Measurements from ENCODE around the gene EMC6.

The EMC6 gene

DNA sequence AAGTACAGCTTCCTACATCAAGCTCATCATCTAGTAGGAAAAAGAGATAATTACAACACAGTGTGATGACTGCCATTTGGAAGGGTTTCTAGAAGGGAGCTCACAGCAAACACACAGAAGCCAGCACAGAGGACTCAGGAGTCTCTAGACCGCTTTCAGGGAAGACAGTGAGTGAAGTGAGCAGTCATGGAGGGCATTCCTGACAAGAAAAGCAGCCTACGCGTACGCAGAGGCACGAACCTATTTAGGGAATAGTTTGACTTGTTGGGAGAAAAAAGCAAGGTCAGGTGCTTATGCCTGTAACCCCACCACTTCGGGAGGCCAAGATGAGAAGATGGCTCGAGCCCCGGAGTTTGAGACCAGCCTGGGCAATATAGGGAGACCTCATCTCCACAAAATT, 46.7 kb downstream of the EMC6 start:
- DNase-seq = no peak

DNA sequence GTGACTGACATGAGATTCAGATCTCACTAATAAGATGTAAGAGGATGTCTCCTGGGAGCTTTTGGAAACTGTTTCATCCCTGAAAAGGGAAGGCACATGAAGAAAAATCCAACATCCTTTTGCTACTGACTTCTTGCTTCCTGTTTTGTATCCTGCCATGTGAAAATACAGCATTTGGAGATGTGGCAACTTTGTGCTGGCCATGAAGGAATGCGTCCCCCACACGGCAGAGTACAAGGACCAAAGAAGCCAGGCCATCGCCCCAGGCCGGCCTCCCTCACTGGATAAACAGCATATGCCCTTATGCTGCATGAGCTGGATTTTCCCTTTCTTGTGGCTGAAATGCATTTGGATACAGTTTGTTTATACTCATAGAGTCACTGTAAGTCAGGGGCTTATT, 49.6 kb downstream of the EMC6 start:
- DNase-seq = no peak

DNA sequence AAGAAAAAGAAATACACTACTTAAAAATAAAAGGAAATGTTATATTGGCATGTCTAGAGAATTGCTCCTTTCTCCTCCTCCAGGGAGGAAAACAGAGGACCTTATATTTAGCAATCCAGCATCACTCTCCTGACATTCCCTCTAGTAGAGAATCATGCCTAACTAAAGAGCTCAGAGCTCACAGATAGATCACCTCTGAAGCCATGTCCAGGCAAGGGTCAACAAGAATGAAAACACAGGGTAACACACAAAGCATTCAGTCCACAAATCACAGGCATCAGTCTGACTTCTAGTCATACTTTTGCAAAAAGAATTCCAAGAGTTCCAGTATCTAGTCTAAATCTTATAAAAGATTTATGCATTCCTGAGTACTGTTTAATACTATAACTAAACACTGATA, 50.7 kb downstream of the EMC6 start:
- no peak for DNase-seq

Measured in DMS79 treated with DMSO at 0.1 percent for 48 hours (cell line).